Choroid plexus epithelial cell (primary cell): ENCODE data around the gene LCTL.
"Not testable (repeated sequence)": the region's sequence is repeated elsewhere in the genome, so short reads cannot be mapped to it uniquely, and the experiment has no call there.

Experiments
- DNase-seq: peaks from one replicate; pipeline ENCODE4 v3.0.0-alpha.2; 2010; ENCODE audit warnings: low read depth
- H3K4me3 ChIP-seq: 2 replicates; pipeline ENCODE4 v1.5.1; 2011; ENCODE audit warnings: low read depth, mild to moderate bottlenecking, control low read depth, low read length, moderate library complexity
- CTCF ChIP-seq: conservative IDR thresholded peaks from 2 replicates; pipeline ENCODE4 v1.5.1; 2011; ENCODE audit warnings: low read depth, mild to moderate bottlenecking, control low read depth, inconsistent platforms, low read length, moderate library complexity

Gene LCTL

GRCh38 chr15:66592505-66593218, 26.9 kb upstream of the LCTL start:
- DNase-seq, result peak; percentile 5
- H3K4me3 ChIP-seq, result no peak overlapping the region

GRCh38 chr15:66591322-66591862, 25.6 kb upstream of the LCTL start:
- H3K4me3 ChIP-seq, result no peak overlapping the region
- no peak for DNase-seq
- TF ChIP-seq CTCF, result no peak

More at GRCh38 chr15:66592505-66593218, 26.9 kb upstream of the LCTL start:
- no peak for TF ChIP-seq CTCF

GRCh38 chr15:66590435-66590834, 24.6 kb upstream of the LCTL start:
- DNase-seq, result no peak
- TF ChIP-seq CTCF, result no peak
- no peak overlapping the region for H3K4me3 ChIP-seq

- not testable (repeated sequence) for H3K4me3 ChIP-seq, DNase-seq
Observed at GRCh38 chr15:66589429-66589828, 23.6 kb upstream of the LCTL start.

- no peak for DNase-seq
- no peak for TF ChIP-seq CTCF
- no peak overlapping the region for H3K4me3 ChIP-seq
Observed at GRCh38 chr15:66588971-66589370, 23.2 kb upstream of the LCTL start.

- DNase-seq, result no peak
- no peak overlapping the region for H3K4me3 ChIP-seq
- TF ChIP-seq CTCF, result peak; percentile 40
Observed at GRCh38 chr15:66588537-66588936, 22.7 kb upstream of the LCTL start.

GRCh38 chr15:66587749-66588148, 22.0 kb upstream of the LCTL start:
- TF ChIP-seq CTCF, result no peak
- H3K4me3 ChIP-seq, result no peak overlapping the region
- no peak for DNase-seq
